ENCODE results near the gene LRFN3.

DNA sequence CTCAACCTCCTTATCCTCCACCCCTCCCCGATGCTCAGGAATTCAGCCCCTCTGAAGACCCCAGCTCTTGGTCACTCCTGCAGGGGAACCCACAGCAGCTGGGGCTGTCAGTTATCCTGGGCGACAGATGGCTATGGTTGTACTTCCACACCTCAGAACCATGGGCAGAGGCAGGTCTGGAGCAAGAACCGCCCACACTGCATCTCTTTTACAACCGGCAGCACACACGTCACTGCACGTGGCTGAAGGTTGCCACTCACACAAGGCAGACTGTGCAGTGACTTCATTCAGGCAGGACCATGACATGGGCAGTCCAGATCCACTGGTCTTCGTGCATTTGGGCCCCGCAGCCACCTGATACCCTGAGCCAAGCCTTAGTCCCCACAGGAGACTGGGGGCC, 37.3 kb downstream of the LRFN3 start:
- no peak for TF ChIP-seq SUZ12 (IDR thresholded peaks at IDR 0.05)
- TF ChIP-seq FOXK2 (IDR thresholded peaks at IDR 0.05): no peak
- TF ChIP-seq ZNF384 (IDR thresholded peaks at IDR 0.05): no peak
- no peak for TF ChIP-seq ARNT (IDR thresholded peaks at IDR 0.05)
- TF ChIP-seq NFRKB (IDR thresholded peaks at IDR 0.05): no peak
- TF ChIP-seq LEF1 (IDR thresholded peaks at IDR 0.05; ENCODE audit: borderline replicate concordance): no peak
- no peak for TF ChIP-seq SP1 (IDR thresholded peaks at IDR 0.05)
- TF ChIP-seq FOXA1 (IDR thresholded peaks at IDR 0.05): no peak
- TF ChIP-seq ELF4 (IDR thresholded peaks at IDR 0.05): no peak
- no peak for TF ChIP-seq CTBP1 (IDR thresholded peaks at IDR 0.05; ENCODE audit: borderline replicate concordance)
- TF ChIP-seq FOXM1 (IDR thresholded peaks at IDR 0.05; ENCODE audit: borderline replicate concordance): no peak
